HCT116 (cell line): ENCODE measurements around the gene PSMB7. TPM values are rescaled to one million over a fixed set of nuclear protein-coding genes. Genes with fewer than 3 reads are reported as not detected.

Experiments
- ATAC-seq: fragments of 200-7000 bp; cut with Tn5 transposase; 2 replicates; pipeline ENCODE4 v1.9.1; 2020; ENCODE audit warnings: mild to moderate bottlenecking, moderate library complexity
- BruUV-seq: library from RNA; stranded (reverse); fragments of 400-500 nt; replicated peaks from 2 replicates; lab custom pipeline; 2021; lab: Mats Ljungman, UMichigan
- CTCF ChIA-PET: fragments of 300-600 bp; sonication (Branson Sonifier 250); formaldehyde crosslinking; loops from one replicate; lab custom pipeline; 2021; ENCODE audit warnings: antibody characterized with exemption; lab: Charles Lee
- POLR2A ChIA-PET: fragments of 300-600, 350-600 bp; sonication (Branson Sonifier 250); formaldehyde crosslinking; loops from one replicate; lab custom pipeline; 2021; ENCODE audit warnings: antibody characterized with exemption; lab: Charles Lee
- RAD21 ChIA-PET, 2 experiments: fragments of 300-600 bp; sonication (Branson Sonifier 250); formaldehyde crosslinking; loops; one replicate each; lab custom pipeline; 2023; ENCODE audit warnings: low total read pairs in 2 of 2; ENCODE audit not compliant: uncharacterized antibody in 2 of 2, unreplicated experiment in 2 of 2, low non-redundant PET in 1 of 2; lab: Charles Lee
- DNase-seq: peaks from one replicate; pipeline ENCODE4 v3.0.0-alpha.2; 2010; ENCODE audit warnings: low read depth, low spot score
- H2AFZ ChIP-seq: fragments of 200-600 bp; shearing (Covaris generic), sonication (generic); 2 replicates; pipeline ENCODE4 v1.6.1; 2017; ENCODE audit warnings: low read depth, mixed run types, mixed read lengths, antibody characterized with exemption, low read length; ENCODE audit not compliant: poor library complexity, severe bottlenecking
- H3K27ac ChIP-seq: 2 replicates; pipeline ENCODE4 v1.5.1; 2012; ENCODE audit warnings: low read depth, low read length
- H3K27me3 ChIP-seq: fragments of 200-600 bp; sonication (generic); 2 replicates; pipeline ENCODE4 v1.6.1; 2016; ENCODE audit warnings: mixed run types, low read length, mixed read lengths; ENCODE audit not compliant: insufficient read depth
- H3K36me3 ChIP-seq, 2 experiments: fragments of 200-500 bp in 1 of 2; fragments of 200-600 bp in 1 of 2; sonication (Bioruptor generic) in 1 of 2; sonication (generic) in 1 of 2; 2 replicates each; pipeline versions ENCODE4 v1.5.1 to v1.6.1; 2014 to 2016; ENCODE audit warnings: low read length in 2 of 2, inconsistent platforms in 1 of 2, mixed read lengths in 1 of 2, mixed run types in 1 of 2; ENCODE audit not compliant: insufficient read depth in 2 of 2, control insufficient read depth in 1 of 2
- H3K4me1 ChIP-seq, 2 experiments: fragments of 200-600 bp in 1 of 2; sonication (generic) in 1 of 2; 2 replicates each; pipeline versions ENCODE4 v1.5.1 to v1.6.1; 2012 to 2017; ENCODE audit warnings: low read length in 2 of 2, inconsistent platforms in 1 of 2, mild to moderate bottlenecking in 1 of 2, mixed read lengths in 1 of 2, mixed run types in 1 of 2, moderate library complexity in 1 of 2; ENCODE audit not compliant: insufficient read depth in 2 of 2, control insufficient read depth in 1 of 2
- H3K4me2 ChIP-seq: fragments of 200-600 bp; sonication (generic); 2 replicates; pipeline ENCODE4 v1.6.1; 2017; ENCODE audit warnings: mixed run types, low read length, mixed read lengths
- H3K4me3 ChIP-seq, 2 experiments: fragments of 200-600 bp in 1 of 2; sonication (generic) in 1 of 2; replicated peaks in 1 of 2; 2 replicates each; pipeline ENCODE4 v1.5.1; 2011 to 2016; ENCODE audit warnings: low read length in 2 of 2, control low read depth in 1 of 2, low read depth in 1 of 2, mild to moderate bottlenecking in 1 of 2, mixed read lengths in 1 of 2, mixed run types in 1 of 2
- H3K79me2 ChIP-seq: fragments of 200-600 bp; sonication (generic); 2 replicates; pipeline ENCODE4 v1.6.1; 2017; ENCODE audit warnings: mild to moderate bottlenecking, mixed run types, low read length, moderate library complexity, mixed read lengths; ENCODE audit not compliant: insufficient read depth
- H3K9ac ChIP-seq: fragments of 200-600 bp; sonication (generic); 2 replicates; pipeline ENCODE4 v1.6.1; 2016; ENCODE audit warnings: low read length, mixed read lengths
- H3K9me2 ChIP-seq: fragments of 200-600 bp; sonication (generic), shearing (Covaris generic); 2 replicates; pipeline ENCODE4 v1.6.1; 2017; ENCODE audit warnings: mixed run types, mild to moderate bottlenecking, moderate library complexity; ENCODE audit not compliant: insufficient read depth
- H3K9me3 ChIP-seq, 2 experiments: fragments of 200-500 bp in 1 of 2; fragments of 200-600 bp in 1 of 2; sonication (Bioruptor generic) in 1 of 2; sonication (generic) in 1 of 2; 2 replicates each; pipeline ENCODE4 v1.6.1; 2014 to 2017; ENCODE audit warnings: low read length in 2 of 2, mixed read lengths in 2 of 2, inconsistent platforms in 1 of 2, low read depth in 1 of 2, mild to moderate bottlenecking in 1 of 2, mixed run types in 1 of 2, moderate library complexity in 1 of 2; ENCODE audit not compliant: control insufficient read depth in 1 of 2, insufficient read depth in 1 of 2
- H4K20me1 ChIP-seq: fragments of 200-600 bp; sonication (generic), shearing (Covaris generic); 2 replicates; pipeline ENCODE4 v1.6.1; 2017; ENCODE audit warnings: mixed run types, mild to moderate bottlenecking, moderate library complexity; ENCODE audit not compliant: insufficient read depth
- EGR1 ChIP-seq: IDR thresholded peaks from 2 replicates; pipeline ENCODE4 v1.6.1; 2012; ENCODE audit warnings: low read depth
- EZH2 ChIP-seq: fragments of 200-600 bp; sonication (generic); IDR thresholded peaks from 2 replicates; pipeline ENCODE4 v1.6.1; 2017; ENCODE audit warnings: antibody characterized with exemption, mixed run types
- EZH2phosphoT487 ChIP-seq: fragments of 200-600 bp; IDR thresholded peaks from 2 replicates; pipeline ENCODE4 v1.6.1; 2018; ENCODE audit warnings: antibody characterized with exemption, borderline replicate concordance
- JUND ChIP-seq: IDR thresholded peaks from 2 replicates; pipeline ENCODE4 v1.6.1; 2012
- RAD21 ChIP-seq: IDR thresholded peaks from 2 replicates; pipeline ENCODE4 v1.6.1; 2012; ENCODE audit warnings: low read depth, mild to moderate bottlenecking
- SRF ChIP-seq: IDR thresholded peaks from 2 replicates; pipeline ENCODE4 v1.6.1; 2012; ENCODE audit warnings: low read depth
- ZNF274 ChIP-seq: fragments of 200-500 bp; sonication (Bioruptor generic); IDR thresholded peaks from 2 replicates; pipeline ENCODE4 v1.6.1; 2014; ENCODE audit warnings: mild to moderate bottlenecking, low read depth, low read length, inconsistent platforms
- intact Hi-C: fragments of 100-400 bp; cut with micrococcal nuclease; formaldehyde crosslinking; loops from 2 replicates; pipeline ENCODE4 v1.10.0; 2022
- total RNA-seq: library from RNA; stranded (reverse); gene quantifications from one replicate; pipeline ENCODE4 v1.2.1, GENCODE V29; 2021; ENCODE audit not compliant: unreplicated experiment
- TF ChIP-seq, protein P1 (sequence below): IDR thresholded peaks from 2 replicates; pipeline ENCODE4 v1.6.1; 2012; ENCODE audit warnings: low read depth
- TF ChIP-seq, protein P2 (sequence below), 3 experiments: fragments of 200-600 bp in 1 of 3; sonication (generic) in 1 of 3; IDR thresholded peaks in 2 of 3; conservative IDR thresholded peaks in 1 of 3; 2 replicates each; pipeline ENCODE4 v1.5.1; 2012 to 2017; ENCODE audit warnings: low read depth in 2 of 3, low read length in 2 of 3, antibody characterized with exemption in 1 of 3, borderline replicate concordance in 1 of 3, control low read depth in 1 of 3, mild to moderate bottlenecking in 1 of 3, mixed read lengths in 1 of 3, mixed run types in 1 of 3, moderate library complexity in 1 of 3; ENCODE audit not compliant: insufficient read depth in 1 of 3
- TF ChIP-seq, protein P3 (sequence below): IDR thresholded peaks from 2 replicates; pipeline ENCODE4 v1.6.1; 2012

Gene PSMB7
- total RNA-seq, 1 experiment from 2014 or later: 222 TPM

DNA sequence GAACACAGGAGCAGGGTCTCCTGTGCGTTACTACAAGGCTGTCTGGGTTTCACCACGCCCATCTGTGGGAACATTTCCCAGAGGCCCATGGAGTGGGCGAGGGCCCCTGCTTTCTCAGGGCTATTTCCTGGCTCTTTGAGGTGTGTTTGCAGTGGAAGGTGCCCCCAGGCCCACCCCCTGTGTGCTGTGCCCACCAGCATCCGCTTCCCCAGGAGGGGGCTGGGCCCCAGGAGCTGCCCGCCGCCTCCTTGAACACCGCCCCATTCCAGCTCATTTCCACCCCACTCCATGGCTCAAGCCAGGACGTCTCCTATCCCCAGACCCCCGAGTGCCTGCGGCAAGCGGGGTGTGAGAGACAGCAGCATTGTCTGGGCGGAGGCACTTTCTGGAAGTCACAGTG lies 87.0 kb downstream of the PSMB7 start:
- no peaks in the 10 kb centered on the region for H4K20me1 ChIP-seq
- no peak overlapping the region for H3K4me3 ChIP-seq
- H2AFZ ChIP-seq: no peak overlapping the region
- no peak overlapping the region for H3K4me2 ChIP-seq
- H3K4me1 ChIP-seq: no peaks in the 10 kb centered on the region
- peaks cover 2 to 4% of the 10 kb centered on the region in 2 experiments; a peak in 3 of 4 replicates for H3K36me3 ChIP-seq
- DNase-seq: no peak
- no peaks in the 10 kb centered on the region for H3K9me3 ChIP-seq
- no peaks in the 10 kb centered on the region for H3K79me2 ChIP-seq
- ChIA-PET RAD21 (no interaction called here), POLR2A (no interaction called here), CTCF (no interaction called here)
- intact Hi-C loops: no loop called here
- no peaks in the 10 kb centered on the region for H3K9me2 ChIP-seq
- TF ChIP-seq RAD21 (no peak), EZH2phosphoT487 (no peak), ZNF274 (no peak), JUND (no peak), EZH2 (no peak), EGR1 (no peak), SRF (no peak)
- TF ChIP-seq, protein P1, sequence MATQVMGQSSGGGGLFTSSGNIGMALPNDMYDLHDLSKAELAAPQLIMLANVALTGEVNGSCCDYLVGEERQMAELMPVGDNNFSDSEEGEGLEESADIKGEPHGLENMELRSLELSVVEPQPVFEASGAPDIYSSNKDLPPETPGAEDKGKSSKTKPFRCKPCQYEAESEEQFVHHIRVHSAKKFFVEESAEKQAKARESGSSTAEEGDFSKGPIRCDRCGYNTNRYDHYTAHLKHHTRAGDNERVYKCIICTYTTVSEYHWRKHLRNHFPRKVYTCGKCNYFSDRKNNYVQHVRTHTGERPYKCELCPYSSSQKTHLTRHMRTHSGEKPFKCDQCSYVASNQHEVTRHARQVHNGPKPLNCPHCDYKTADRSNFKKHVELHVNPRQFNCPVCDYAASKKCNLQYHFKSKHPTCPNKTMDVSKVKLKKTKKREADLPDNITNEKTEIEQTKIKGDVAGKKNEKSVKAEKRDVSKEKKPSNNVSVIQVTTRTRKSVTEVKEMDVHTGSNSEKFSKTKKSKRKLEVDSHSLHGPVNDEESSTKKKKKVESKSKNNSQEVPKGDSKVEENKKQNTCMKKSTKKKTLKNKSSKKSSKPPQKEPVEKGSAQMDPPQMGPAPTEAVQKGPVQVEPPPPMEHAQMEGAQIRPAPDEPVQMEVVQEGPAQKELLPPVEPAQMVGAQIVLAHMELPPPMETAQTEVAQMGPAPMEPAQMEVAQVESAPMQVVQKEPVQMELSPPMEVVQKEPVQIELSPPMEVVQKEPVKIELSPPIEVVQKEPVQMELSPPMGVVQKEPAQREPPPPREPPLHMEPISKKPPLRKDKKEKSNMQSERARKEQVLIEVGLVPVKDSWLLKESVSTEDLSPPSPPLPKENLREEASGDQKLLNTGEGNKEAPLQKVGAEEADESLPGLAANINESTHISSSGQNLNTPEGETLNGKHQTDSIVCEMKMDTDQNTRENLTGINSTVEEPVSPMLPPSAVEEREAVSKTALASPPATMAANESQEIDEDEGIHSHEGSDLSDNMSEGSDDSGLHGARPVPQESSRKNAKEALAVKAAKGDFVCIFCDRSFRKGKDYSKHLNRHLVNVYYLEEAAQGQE: no peak
- TF ChIP-seq, protein P2, sequence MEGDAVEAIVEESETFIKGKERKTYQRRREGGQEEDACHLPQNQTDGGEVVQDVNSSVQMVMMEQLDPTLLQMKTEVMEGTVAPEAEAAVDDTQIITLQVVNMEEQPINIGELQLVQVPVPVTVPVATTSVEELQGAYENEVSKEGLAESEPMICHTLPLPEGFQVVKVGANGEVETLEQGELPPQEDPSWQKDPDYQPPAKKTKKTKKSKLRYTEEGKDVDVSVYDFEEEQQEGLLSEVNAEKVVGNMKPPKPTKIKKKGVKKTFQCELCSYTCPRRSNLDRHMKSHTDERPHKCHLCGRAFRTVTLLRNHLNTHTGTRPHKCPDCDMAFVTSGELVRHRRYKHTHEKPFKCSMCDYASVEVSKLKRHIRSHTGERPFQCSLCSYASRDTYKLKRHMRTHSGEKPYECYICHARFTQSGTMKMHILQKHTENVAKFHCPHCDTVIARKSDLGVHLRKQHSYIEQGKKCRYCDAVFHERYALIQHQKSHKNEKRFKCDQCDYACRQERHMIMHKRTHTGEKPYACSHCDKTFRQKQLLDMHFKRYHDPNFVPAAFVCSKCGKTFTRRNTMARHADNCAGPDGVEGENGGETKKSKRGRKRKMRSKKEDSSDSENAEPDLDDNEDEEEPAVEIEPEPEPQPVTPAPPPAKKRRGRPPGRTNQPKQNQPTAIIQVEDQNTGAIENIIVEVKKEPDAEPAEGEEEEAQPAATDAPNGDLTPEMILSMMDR (IDR thresholded peaks at IDR 0.05 in 2 of 3, conservative IDR thresholded peaks at IDR 0.05 in 1 of 3; ENCODE audit: borderline replicate concordance in 1 of 3, insufficient read depth in 1 of 3, low read depth in 2 of 3, low read length in 2 of 3): no peak
- TF ChIP-seq, protein P3, sequence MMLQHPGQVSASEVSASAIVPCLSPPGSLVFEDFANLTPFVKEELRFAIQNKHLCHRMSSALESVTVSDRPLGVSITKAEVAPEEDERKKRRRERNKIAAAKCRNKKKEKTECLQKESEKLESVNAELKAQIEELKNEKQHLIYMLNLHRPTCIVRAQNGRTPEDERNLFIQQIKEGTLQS: no peak
- H3K27ac ChIP-seq: no peak overlapping the region
- H3K9ac ChIP-seq: no peak overlapping the region
- no TSS peak for BruUV-seq
- no peak for ATAC-seq
- no peaks in the 10 kb centered on the region for H3K27me3 ChIP-seq
